Neuron (in vitro differentiated cells): ENCODE measurements around the gene ZBTB20.

ENCODE experiments used
- H2AFZ ChIP-seq: one replicate; pipeline ENCODE4 v1.6.1; 2013; ENCODE audit warnings: low read depth, mild to moderate bottlenecking, inconsistent platforms, low read length, moderate library complexity
- H3K27me3 ChIP-seq: one replicate; pipeline ENCODE4 v1.6.1; 2013; ENCODE audit warnings: low read length; ENCODE audit not compliant: insufficient read depth
- H3K36me3 ChIP-seq: one replicate; pipeline ENCODE4 v1.6.1; 2013; ENCODE audit warnings: low read length; ENCODE audit not compliant: insufficient read depth
- H3K4me1 ChIP-seq: one replicate; pipeline ENCODE4 v1.6.1; 2013; ENCODE audit warnings: low read length; ENCODE audit not compliant: insufficient read depth
- H3K4me3 ChIP-seq: 2 replicates; pipeline ENCODE4 v1.5.1; 2013; ENCODE audit warnings: mild to moderate bottlenecking, low read length, moderate library complexity
- H3K9me3 ChIP-seq: one replicate; pipeline ENCODE4 v1.6.1; 2013; ENCODE audit warnings: low read length

ZBTB20 gene

DNA sequence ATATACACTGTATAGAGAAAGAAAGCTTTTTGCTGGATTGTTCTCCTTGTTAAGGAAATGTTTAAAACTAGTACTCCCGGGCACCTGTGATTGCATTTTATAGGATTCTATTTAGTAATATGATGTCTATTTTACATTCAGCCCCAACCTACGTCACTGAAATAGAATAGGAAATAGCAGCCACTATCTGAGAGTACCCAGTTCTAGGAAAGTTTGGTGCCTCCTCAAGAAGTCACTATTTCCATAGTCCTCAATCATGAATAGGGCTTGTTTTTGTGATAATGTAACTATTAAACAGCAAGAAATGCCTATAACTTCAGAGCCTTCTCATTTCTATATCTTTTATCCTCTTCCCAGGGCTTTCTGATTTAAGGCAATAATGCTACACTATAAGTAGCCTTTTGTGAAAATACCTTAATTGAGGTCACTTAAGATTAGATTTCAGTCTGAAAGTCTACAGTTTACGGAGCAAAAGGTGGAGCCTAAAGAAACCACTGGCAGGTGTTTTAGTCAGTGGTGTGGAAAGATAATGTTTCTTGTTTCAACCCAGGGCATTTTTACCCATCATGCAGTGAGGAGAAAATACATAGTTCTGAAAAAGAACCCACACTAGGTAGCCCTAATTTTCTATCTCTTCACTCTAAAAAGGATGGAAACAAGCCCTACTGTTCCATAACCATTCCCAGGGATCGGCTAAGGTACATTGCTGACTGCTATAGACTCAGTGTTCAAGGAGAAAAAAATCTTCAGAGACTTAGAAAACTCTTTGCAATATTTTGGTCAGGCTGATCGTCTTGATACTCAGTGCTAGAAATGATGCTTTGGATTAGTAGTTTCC lies 814.5 kb downstream of the ZBTB20 start:
- Histone ChIP-seq H3K27me3 (no peaks in the 10 kb centered on the region), H3K4me3 (no peak overlapping the region), H3K9me3 (peaks cover 6% of the 10 kb centered on the region), H2AFZ (no peak overlapping the region), H3K4me1 (peaks cover 8% of the 10 kb centered on the region), H3K36me3 (peaks cover 11% of the 10 kb centered on the region)

DNA sequence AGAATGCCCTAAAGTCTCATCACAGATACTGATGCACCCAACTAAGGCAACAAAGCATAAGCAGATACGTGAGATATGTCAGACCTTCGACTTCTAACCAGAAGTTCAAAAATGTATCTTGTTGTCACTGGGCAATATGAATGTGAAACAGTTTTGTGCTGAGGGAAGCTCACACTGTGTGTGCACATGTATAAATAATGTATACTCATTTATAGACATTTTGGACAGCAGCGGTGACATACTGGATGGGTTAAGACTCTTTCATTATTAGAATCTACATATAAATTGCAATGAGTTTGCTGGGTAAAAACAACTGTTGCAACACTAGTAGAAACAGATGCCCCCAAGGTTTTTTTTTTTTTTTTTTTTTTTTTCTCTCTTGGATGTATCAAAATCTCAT lies 815.4 kb downstream of the ZBTB20 start:
- Histone ChIP-seq H3K4me1 (peaks cover 8% of the 10 kb centered on the region), H3K36me3 (peaks cover 9% of the 10 kb centered on the region), H3K9me3 (peaks cover 6% of the 10 kb centered on the region), H3K27me3 (no peaks in the 10 kb centered on the region), H3K4me3 (no peak overlapping the region), H2AFZ (no peak overlapping the region)

DNA sequence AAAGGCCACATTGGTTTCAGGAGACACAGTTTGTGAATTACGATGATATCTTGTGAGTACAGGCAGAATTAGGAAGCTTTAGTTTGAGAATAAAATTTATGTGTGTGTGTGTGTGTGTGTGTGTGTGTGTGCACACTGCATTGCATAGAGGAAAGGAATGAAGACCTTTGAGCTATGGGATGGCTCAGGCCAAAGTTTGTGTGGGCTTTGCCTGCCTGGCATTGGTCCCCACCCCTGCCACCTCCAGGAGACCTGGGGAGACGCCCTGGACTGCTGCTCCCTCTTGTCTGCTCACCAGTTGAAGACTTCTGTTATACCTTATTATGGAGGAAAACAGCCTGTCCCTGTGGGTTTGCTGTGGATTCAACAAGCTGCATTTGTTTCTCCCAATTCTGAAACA lies 816.1 kb downstream of the ZBTB20 start:
- no peak overlapping the region for H3K4me3 ChIP-seq
- H3K36me3 ChIP-seq: peaks cover 8% of the 10 kb centered on the region
- H3K9me3 ChIP-seq: peaks cover 6% of the 10 kb centered on the region
- H3K27me3 ChIP-seq: no peaks in the 10 kb centered on the region
- no peak overlapping the region for H2AFZ ChIP-seq
- H3K4me1 ChIP-seq: peaks cover 8% of the 10 kb centered on the region

DNA sequence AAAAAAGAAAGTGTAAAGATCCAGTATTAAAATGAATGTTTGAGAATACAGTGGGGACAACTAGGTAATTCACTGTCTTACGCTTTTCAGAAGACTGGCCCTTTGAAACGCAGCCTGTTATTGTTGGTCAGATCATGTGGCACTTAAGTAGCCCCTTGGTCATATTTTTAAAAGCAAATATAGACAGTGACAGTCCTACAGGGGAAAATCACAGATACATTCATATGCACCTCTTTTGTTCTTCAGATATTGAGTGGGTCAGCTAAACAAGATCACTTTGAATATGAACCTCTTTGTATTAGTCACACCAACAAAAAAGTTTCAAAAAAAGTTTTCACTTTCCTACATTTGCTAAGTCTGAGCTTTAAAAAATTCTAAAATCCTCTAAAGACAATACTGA lies 817.3 kb downstream of the ZBTB20 start:
- H3K4me1 ChIP-seq: peaks cover 10% of the 10 kb centered on the region
- peaks cover 6% of the 10 kb centered on the region for H3K9me3 ChIP-seq
- peaks cover 8% of the 10 kb centered on the region for H3K36me3 ChIP-seq
- no peak overlapping the region for H3K4me3 ChIP-seq
- no peaks in the 10 kb centered on the region for H3K27me3 ChIP-seq
- H2AFZ ChIP-seq: no peak overlapping the region

DNA sequence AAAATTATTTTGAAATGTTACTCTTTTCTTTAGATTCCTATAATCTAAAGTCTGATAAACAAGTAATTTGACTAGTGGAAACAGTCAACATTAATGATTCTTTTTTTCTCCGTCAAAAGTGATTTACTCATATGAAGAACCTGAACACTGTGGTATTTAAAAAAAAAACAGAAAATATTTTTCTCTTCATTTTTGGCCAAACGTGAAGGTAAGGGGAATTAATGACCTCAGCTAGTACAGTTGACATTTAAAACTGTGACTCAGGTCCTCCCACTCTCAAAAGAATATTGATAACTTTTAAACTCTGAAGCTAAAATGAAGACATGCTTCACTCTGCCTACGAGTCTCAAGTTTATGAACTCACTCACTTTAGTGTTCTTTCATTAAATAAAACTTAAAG lies 818.7 kb downstream of the ZBTB20 start:
- H3K4me1 ChIP-seq: peaks cover 4% of the 10 kb centered on the region
- peaks cover 9% of the 10 kb centered on the region for H3K36me3 ChIP-seq
- no peaks in the 10 kb centered on the region for H3K27me3 ChIP-seq
- no peak overlapping the region for H3K4me3 ChIP-seq
- peaks cover 6% of the 10 kb centered on the region for H3K9me3 ChIP-seq
- no peak overlapping the region for H2AFZ ChIP-seq

DNA sequence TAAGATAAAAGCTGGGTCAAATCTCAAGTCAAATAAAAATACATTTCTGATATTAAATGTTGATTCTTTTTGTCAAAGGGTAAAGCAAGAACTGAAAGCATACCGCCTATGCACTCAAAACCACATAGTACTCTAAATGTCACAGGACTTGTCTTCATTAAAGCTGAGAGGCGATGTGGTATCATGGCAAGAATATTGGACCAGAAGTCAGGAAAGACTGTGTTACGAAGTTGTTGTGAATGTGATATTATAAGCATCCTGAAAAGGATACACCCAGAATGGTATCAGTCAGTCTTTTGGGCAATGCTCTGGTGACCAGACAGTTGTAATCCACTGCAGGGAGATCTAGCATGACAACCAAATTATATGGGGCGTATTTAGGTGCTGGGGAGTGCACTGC lies 819.4 kb downstream of the ZBTB20 start:
- Histone ChIP-seq H2AFZ (no peak overlapping the region), H3K27me3 (no peaks in the 10 kb centered on the region), H3K9me3 (peaks cover 6% of the 10 kb centered on the region), H3K36me3 (peaks cover 11% of the 10 kb centered on the region), H3K4me1 (peaks cover 2% of the 10 kb centered on the region), H3K4me3 (no peak overlapping the region)

DNA sequence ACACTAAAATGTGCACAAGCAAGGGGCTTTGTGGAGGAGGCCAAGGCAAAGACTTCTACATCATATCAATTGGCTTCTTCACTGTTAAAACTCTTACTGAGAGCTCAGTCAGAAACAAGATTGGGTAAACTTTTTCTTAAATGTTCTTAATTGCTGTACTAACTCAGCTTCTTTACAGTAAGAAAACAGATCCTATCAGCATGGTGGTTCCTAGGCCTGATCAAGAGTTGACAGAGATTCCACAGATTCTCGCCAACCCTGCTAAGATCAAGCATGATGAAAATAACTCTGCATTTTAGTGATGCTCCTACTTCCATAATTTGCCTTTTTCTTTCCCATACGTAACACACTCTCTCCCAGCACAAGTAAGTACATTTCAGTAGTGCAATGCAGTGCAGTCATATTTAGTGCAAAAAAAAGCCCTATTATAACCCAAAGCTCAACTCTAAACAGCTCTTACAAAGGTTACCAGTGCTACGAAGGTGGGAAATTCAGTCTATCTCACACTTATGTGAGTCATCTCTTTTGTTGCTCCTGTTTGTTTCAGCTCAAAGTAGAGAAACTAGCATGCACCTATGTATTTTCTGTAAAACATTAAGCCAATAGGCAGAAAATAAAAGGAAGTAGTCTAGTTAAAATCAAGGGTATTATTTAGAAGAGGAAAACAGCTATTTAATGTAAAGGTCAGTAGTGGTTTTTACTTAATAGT lies 823.4 kb downstream of the ZBTB20 start:
- Histone ChIP-seq H3K4me3 (no peak overlapping the region), H2AFZ (no peak overlapping the region), H3K36me3 (peaks cover 11% of the 10 kb centered on the region), H3K27me3 (no peaks in the 10 kb centered on the region), H3K4me1 (peaks cover 2% of the 10 kb centered on the region), H3K9me3 (no peaks in the 10 kb centered on the region)

DNA sequence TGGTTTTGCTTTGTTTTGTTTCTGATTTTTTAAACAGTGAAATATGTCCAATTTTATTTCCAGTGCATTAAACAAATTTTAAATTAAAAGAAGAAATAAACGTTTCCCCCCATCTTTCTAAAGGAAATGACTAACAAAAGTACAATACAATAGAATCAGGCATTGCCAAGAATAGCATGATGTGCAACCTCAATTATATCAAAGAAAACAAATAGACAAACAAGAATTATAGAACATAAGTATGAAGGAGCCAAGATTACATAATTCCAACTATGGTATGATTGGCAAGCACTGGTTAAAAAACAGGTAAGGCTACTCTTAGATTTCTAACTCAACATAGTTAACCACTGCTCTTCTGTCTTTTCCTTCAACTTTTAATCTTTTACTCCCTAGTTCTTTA lies 826.8 kb downstream of the ZBTB20 start:
- H2AFZ ChIP-seq: no peak overlapping the region
- H3K36me3 ChIP-seq: peaks cover 15% of the 10 kb centered on the region
- H3K27me3 ChIP-seq: no peaks in the 10 kb centered on the region
- no peak overlapping the region for H3K4me3 ChIP-seq
- no peaks in the 10 kb centered on the region for H3K4me1 ChIP-seq
- no peaks in the 10 kb centered on the region for H3K9me3 ChIP-seq

DNA sequence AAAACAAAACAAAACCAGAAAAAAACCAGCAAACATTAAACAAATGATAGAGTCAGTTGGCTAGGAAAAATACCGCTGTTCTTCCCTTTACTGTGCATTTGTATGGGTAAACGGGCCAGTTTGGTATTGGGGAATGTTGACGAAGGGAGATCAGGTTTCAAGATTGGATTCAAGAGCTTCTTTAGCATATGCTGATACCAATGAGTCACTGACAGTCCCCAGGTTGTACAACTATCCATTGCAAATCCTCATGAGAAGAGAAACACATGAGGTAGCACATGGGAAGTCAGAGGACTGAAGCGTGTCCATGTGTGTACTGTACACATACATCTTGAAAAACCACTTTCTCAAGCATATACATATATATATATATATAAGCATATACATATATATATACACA lies 827.6 kb downstream of the ZBTB20 start:
- H3K9me3 ChIP-seq: no peaks in the 10 kb centered on the region
- H3K36me3 ChIP-seq: peaks cover 15% of the 10 kb centered on the region
- H3K27me3 ChIP-seq: no peaks in the 10 kb centered on the region
- H3K4me1 ChIP-seq: no peaks in the 10 kb centered on the region
- no peak overlapping the region for H3K4me3 ChIP-seq
- no peak overlapping the region for H2AFZ ChIP-seq

DNA sequence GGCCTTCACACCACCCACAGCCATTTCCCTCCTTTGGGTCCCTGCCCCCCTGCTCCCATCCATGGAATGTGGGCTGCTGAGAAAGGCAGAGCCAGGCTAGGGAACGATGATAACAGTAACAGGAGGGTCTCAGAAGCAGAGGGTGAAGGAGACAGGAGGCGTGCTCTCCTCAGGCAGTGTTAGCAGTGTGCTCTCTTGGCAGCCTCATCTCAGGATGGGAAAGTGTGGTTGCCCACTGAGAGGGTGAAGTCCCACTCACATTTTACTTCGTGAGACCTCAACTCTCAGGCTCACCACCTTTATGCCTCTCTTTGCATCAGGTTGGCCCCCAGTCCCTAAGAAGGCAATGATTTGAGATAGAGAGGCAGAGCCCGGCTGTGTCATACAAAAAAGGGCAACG lies 828.8 kb downstream of the ZBTB20 start:
- H3K27me3 ChIP-seq: no peaks in the 10 kb centered on the region
- H3K9me3 ChIP-seq: no peaks in the 10 kb centered on the region

DNA sequence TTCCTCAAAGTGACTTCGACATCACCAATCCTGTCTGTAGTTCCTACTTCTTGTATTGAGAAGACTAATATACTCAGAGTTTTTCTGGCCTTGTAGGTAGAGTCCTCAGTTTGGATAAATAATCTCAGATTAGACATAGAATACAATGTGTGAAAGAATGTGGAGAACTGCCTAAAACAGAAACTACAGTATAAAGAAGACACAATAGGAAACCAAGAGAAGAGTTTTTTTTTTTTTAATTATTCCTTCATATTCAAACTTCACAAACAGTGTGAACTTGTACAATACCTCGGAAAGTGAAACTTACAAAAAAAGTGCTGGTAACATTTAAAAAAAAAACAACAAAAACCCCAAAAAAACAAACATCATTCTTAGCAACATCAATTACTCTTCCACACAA lies 832.8 kb downstream of the ZBTB20 start:
- Histone ChIP-seq H3K36me3 (peaks cover 7% of the 10 kb centered on the region), H3K9me3 (no peaks in the 10 kb centered on the region), H2AFZ (no peak overlapping the region), H3K4me1 (no peaks in the 10 kb centered on the region), H3K4me3 (no peak overlapping the region), H3K27me3 (no peaks in the 10 kb centered on the region)

More for the DNA sequence above, 828.8 kb downstream of the ZBTB20 start:
- Histone ChIP-seq H2AFZ (no peak overlapping the region), H3K4me1 (no peaks in the 10 kb centered on the region), H3K36me3 (peaks cover 14% of the 10 kb centered on the region), H3K4me3 (no peak overlapping the region)

DNA sequence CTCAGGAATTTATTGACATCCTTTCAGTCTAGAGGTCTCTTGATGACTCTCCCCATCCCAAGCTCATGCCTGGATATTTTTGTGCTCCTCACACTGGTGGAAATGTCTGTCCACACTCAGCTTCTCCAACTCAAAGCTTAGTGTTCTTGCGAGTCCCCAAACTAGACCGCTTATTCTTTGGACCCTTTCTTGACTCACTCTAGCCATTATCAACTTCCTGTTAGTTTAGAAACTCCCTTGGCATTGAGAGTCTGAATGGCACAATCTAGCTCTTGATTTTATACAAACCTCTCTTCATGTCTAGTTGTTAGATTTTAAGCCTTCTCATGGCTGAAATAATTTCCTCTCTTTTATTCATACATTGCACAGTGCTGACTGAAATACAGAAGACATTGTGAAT lies 833.7 kb downstream of the ZBTB20 start:
- Histone ChIP-seq H3K9me3 (no peaks in the 10 kb centered on the region), H3K4me3 (no peak overlapping the region), H3K27me3 (no peaks in the 10 kb centered on the region), H3K4me1 (no peaks in the 10 kb centered on the region), H3K36me3 (peaks cover 6% of the 10 kb centered on the region), H2AFZ (no peak overlapping the region)

DNA sequence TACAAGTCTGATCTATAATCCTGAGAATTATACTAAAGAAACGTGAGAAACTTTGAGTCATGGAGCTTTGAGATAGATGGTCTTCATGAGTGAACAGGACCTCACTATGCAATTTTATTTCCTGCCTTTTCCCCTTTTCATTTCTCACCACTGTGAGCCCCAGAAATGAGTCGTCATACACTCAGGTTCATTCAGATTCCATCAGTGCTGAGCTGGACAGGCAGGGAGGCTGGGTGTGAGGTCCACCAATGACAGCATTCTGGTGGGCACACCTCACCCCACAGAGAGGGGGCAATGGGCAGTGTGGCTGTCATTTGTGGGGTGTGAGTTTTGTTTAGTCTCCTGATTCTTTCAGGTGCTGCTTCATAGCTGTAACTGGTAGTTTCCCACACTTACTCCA lies 836.4 kb downstream of the ZBTB20 start:
- H3K4me1 ChIP-seq: no peaks in the 10 kb centered on the region
- H3K36me3 ChIP-seq: no peaks in the 10 kb centered on the region
- no peaks in the 10 kb centered on the region for H3K27me3 ChIP-seq
- H3K4me3 ChIP-seq: no peak overlapping the region
- no peak overlapping the region for H2AFZ ChIP-seq
- no peaks in the 10 kb centered on the region for H3K9me3 ChIP-seq
